Heart left ventricle (tissue), 13 donors: ENCODE results near the gene CFP.

Source experiments
- POLR2A ChIP-seq, 2 donors: fragments of 450-650 bp; IDR thresholded peaks; one replicate each; pipeline ENCODE4 v1.6.1; 2017; ENCODE audit warnings: antibody characterized with exemption in 2 of 2, mild to moderate bottlenecking in 2 of 2, moderate library complexity in 2 of 2
- TF ChIP-seq, protein P1 (sequence below), 12 donors: fragments of 200-600 bp; sonication (generic) in 4 of 12; IDR thresholded peaks; one replicate each; pipeline versions ENCODE4 v1.5.0 to v1.8.0; 2018 to 2022; ENCODE audit warnings: antibody characterized with exemption in 12 of 12, mild to moderate bottlenecking in 5 of 12
- donor health status: ischemic (EF 13 %, LVEDD 7.1; RV severe dilation, severe dysfunction).
- donor health status: DM: no; HTN: yes; CAD: no.
- donor health status: DM: no; HTN: no; CAD: no.
- donor health status: ischemic (EF 25% LVEDD 6.9; RV normal size, moderate dysfunction).
- donor health status: ischemic (EF 25% LVEDD 5.7; RV mildly dilated, moderate dysfunction).
- donor health status: ischemic (EF 35%, LVEDD 5.7; RV mildly dilated, moderate dysfunction).
- donor health status: nonischemic (EF 11% LVEDD 7.7; RV severe dilation, severe dysfunction).
- donor health status: DM: yes; HTN: yes; CAD: no.
- donor health status: PGD.
- donor health status: ischemic (EF 29% LVEDD 5.4; RV normal size, mild dysfunction).
- donor health status: nonischemic (EF 23%, LVEDD 6.1; RV moderate dilation, normal function).

DNA sequence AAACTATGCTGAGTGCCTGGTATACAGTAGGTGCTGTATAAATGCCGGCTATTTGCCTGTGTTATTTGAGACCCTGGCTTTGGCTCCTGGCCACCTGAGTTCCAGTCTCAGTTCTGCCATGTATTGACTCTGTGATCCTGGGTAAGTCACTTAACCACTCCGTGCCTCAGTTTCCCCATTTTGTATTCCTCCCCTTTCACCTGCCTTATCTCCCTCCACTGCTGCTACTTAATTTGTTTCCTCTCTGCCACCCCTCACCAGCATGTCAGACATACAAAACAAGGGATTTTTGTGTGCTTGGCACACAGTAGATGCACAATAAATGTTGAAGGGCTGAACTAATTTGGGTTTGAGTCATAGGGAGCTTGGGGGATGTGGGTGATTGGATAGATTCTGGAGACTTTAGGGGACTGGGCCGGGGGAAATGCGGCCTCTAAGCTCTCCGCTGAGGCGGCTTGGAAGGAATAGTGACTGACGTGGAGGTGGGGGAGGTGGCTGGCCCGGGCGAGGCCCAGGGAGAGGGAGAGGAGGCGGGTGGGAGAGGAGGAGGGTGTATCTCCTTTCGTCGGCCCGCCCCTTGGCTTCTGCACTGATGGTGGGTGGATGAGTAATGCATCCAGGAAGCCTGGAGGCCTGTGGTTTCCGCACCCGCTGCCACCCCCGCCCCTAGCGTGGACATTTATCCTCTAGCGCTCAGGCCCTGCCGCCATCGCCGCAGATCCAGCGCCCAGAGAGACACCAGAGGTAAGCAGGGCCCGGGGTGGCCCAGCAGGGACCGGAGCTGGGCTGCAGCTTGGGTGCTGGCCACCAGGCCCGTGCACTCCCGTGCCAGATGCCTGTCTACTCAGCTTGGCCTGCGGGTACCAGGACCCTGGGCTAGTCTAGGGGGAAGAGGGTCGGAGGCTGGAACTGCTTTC is 47.7 kb downstream of the CFP start, which contains the start of gene TIMP1:
- TF ChIP-seq, protein P1, sequence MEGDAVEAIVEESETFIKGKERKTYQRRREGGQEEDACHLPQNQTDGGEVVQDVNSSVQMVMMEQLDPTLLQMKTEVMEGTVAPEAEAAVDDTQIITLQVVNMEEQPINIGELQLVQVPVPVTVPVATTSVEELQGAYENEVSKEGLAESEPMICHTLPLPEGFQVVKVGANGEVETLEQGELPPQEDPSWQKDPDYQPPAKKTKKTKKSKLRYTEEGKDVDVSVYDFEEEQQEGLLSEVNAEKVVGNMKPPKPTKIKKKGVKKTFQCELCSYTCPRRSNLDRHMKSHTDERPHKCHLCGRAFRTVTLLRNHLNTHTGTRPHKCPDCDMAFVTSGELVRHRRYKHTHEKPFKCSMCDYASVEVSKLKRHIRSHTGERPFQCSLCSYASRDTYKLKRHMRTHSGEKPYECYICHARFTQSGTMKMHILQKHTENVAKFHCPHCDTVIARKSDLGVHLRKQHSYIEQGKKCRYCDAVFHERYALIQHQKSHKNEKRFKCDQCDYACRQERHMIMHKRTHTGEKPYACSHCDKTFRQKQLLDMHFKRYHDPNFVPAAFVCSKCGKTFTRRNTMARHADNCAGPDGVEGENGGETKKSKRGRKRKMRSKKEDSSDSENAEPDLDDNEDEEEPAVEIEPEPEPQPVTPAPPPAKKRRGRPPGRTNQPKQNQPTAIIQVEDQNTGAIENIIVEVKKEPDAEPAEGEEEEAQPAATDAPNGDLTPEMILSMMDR (IDR thresholded peaks at IDR 0.05): no peak
- peak in 1 of 2 donors; percentile 47 for TF ChIP-seq POLR2A (IDR thresholded peaks at IDR 0.05)
